ENCODE results near the gene LCOR.
"Not testable (repeated sequence)": the region's sequence is repeated elsewhere in the genome, so short reads cannot be mapped to it uniquely, and the experiment has no call there.

The LCOR gene
- 65.8 to 122 reads per million in 2 experiments for total RNA-seq

- DNase-seq (ENCODE audit: low read depth) = peak; percentile 77
Measured at GRCh38 chr10:96831867-96832720, at the start of gene LCOR. Gene LCOR, plus strand, starts transcription at chr10:96832298. Its CDS starts 116,760 bp downstream, at chr10:96949058.

GRCh38 chr10:96784253-96784652 is 47.8 kb upstream of the LCOR start:
- DNase-seq (ENCODE audit: low read depth) = no peak

GRCh38 chr10:96789571-96790108 is 42.5 kb upstream of the LCOR start:
- DNase-seq (ENCODE audit: low read depth) = no peak

- no peak for DNase-seq (ENCODE audit: low read depth)
Measured at GRCh38 chr10:96791902-96792301, 40.2 kb upstream of the LCOR start.

- no peak for DNase-seq (ENCODE audit: low read depth)
Measured at GRCh38 chr10:96794836-96795733, 37.0 kb upstream of the LCOR start.

- no peak for DNase-seq (ENCODE audit: low read depth)
Measured at GRCh38 chr10:96797485-96797884, 34.6 kb upstream of the LCOR start.

- no peak for DNase-seq (ENCODE audit: low read depth)
Measured at GRCh38 chr10:96803288-96803664, 28.8 kb upstream of the LCOR start.

GRCh38 chr10:96814264-96814663 is 17.8 kb upstream of the LCOR start:
- DNase-seq (ENCODE audit: low read depth) = no peak

GRCh38 chr10:96818971-96819370 is 13.1 kb upstream of the LCOR start:
- not testable (repeated sequence) for DNase-seq (ENCODE audit: low read depth)

- no peak for DNase-seq (ENCODE audit: low read depth)
Measured at GRCh38 chr10:96820765-96821164, 11.3 kb upstream of the LCOR start.

GRCh38 chr10:96826438-96826837 is 5.7 kb upstream of the LCOR start:
- no peak for DNase-seq (ENCODE audit: low read depth)

GRCh38 chr10:96828609-96829008 is 3.5 kb upstream of the LCOR start:
- no peak for DNase-seq (ENCODE audit: low read depth)

- no peak for DNase-seq (ENCODE audit: low read depth)
Measured at GRCh38 chr10:96829029-96829773, 2.9 kb upstream of the LCOR start.

GRCh38 chr10:96830511-96831199 is 1.4 kb upstream of the LCOR start:
- peak; percentile 72 for DNase-seq (ENCODE audit: low read depth)

GRCh38 chr10:96831200-96831866 is 765 bp upstream of the LCOR start:
- no peak for DNase-seq (ENCODE audit: low read depth)

GRCh38 chr10:96832721-96833219 is 672 bp downstream of the LCOR start:
- DNase-seq (ENCODE audit: low read depth) = peak; percentile 80

- DNase-seq (ENCODE audit: low read depth) = no peak
Measured at GRCh38 chr10:96833220-96834001, 1.3 kb downstream of the LCOR start.

- no peak for DNase-seq (ENCODE audit: low read depth)
Measured at GRCh38 chr10:96834120-96834519, 2.0 kb downstream of the LCOR start.

- DNase-seq (ENCODE audit: low read depth) = no peak
Measured at GRCh38 chr10:96835899-96836298, 3.8 kb downstream of the LCOR start.

GRCh38 chr10:96838529-96838928 is 6.4 kb downstream of the LCOR start:
- no peak for DNase-seq (ENCODE audit: low read depth)
